NCI-H460 (cell line): ENCODE results near the gene TMEM30B. TPM values are rescaled to one million over a fixed set of nuclear protein-coding genes. Genes with fewer than 3 reads are reported as not detected.
A peak's percentile ranks its signal among the peaks of the same experiment; 100 is the strongest.

Source experiments
- DNase-seq: peaks from one replicate; pipeline ENCODE4 v3.0.0-alpha.2; 2016; ENCODE audit warnings: low read depth; ENCODE audit errors: extremely low read depth
- total RNA-seq: library from RNA; depleted of rRNA; stranded (reverse); fragments of >200 nt; shearing (Covaris generic); gene quantifications from 2 replicates; pipeline ENCODE4 v1.2.3, GENCODE V29; 2014

The TMEM30B gene
- total RNA-seq, 1 experiment from 2014 or later: not detected

- DNase-seq: no peak
Observed at GRCh38 chr14:61300209-61300608, 19.1 kb upstream of the TMEM30B start.

- DNase-seq: no peak
Observed at GRCh38 chr14:61298824-61299223, 17.7 kb upstream of the TMEM30B start.

- no peak for DNase-seq
Observed at GRCh38 chr14:61297581-61297980, 16.4 kb upstream of the TMEM30B start.

- peak; percentile 50 for DNase-seq
Observed at GRCh38 chr14:61296719-61297502, 15.8 kb upstream of the TMEM30B start.

- DNase-seq: no peak
Observed at GRCh38 chr14:61296151-61296550, 15.0 kb upstream of the TMEM30B start.

- no peak for DNase-seq
Observed at GRCh38 chr14:61290701-61291100, 9.6 kb upstream of the TMEM30B start.

- DNase-seq: no peak
Observed at GRCh38 chr14:61288720-61289119, 7.6 kb upstream of the TMEM30B start.

GRCh38 chr14:61288228-61288627 lies 7.1 kb upstream of the TMEM30B start:
- no peak for DNase-seq

GRCh38 chr14:61287196-61287595 lies 6.1 kb upstream of the TMEM30B start:
- no peak for DNase-seq

- no peak for DNase-seq
Observed at GRCh38 chr14:61285364-61285763, 4.2 kb upstream of the TMEM30B start.

GRCh38 chr14:61284001-61284400 lies 2.9 kb upstream of the TMEM30B start:
- DNase-seq: no peak

- DNase-seq: no peak
Observed at GRCh38 chr14:61282746-61283145, 1.6 kb upstream of the TMEM30B start.

- DNase-seq: no peak
Observed at GRCh38 chr14:61281948-61282275, 774 bp upstream of the TMEM30B start.

GRCh38 chr14:61280526-61281185 lies 482 bp downstream of the TMEM30B start:
- no peak for DNase-seq

GRCh38 chr14:61280092-61280525 lies 1.0 kb downstream of the TMEM30B start:
- no peak for DNase-seq

GRCh38 chr14:61279082-61279481 lies 2.1 kb downstream of the TMEM30B start:
- no peak for DNase-seq

- no peak for DNase-seq
Observed at GRCh38 chr14:61277784-61278183, 3.4 kb downstream of the TMEM30B start.

- no peak for DNase-seq
Observed at GRCh38 chr14:61277232-61277631, 3.9 kb downstream of the TMEM30B start.

- no peak for DNase-seq
Observed at GRCh38 chr14:61271552-61271951, 9.6 kb downstream of the TMEM30B start.

GRCh38 chr14:61270714-61271113 lies 10.4 kb downstream of the TMEM30B start:
- DNase-seq: no peak

- DNase-seq: peak; percentile 82
Observed at GRCh38 chr14:61269321-61270083, 11.6 kb downstream of the TMEM30B start.

GRCh38 chr14:61268812-61269211 lies 12.3 kb downstream of the TMEM30B start:
- no peak for DNase-seq
